DMS79 treated with DMSO at 0.1 percent for 48 hours (cell line): Measurements from ENCODE around the gene DCAF12L2.
"Not testable (repeated sequence)": the region's sequence is repeated elsewhere in the genome, so short reads cannot be mapped to it uniquely, and the experiment has no call there.

ENCODE experiments used
- DNase-seq: peaks from one replicate; lab custom pipeline; 2025; lab: John Stamatoyannopoulos, UW

DCAF12L2 gene

GRCh38 chrX:126165721-126166461 is at the start of gene DCAF12L2:
DCAF12L2 (minus strand) TSS chrX:126166289; CDS start chrX:126165924, 365 bp downstream.
- DNase-seq = no peak

GRCh38 chrX:126190888-126191287 is 24.8 kb upstream of the DCAF12L2 start:
- not testable (repeated sequence) for DNase-seq

GRCh38 chrX:126177133-126177840 is 11.2 kb upstream of the DCAF12L2 start:
- no peak for DNase-seq

GRCh38 chrX:126170720-126171119 is 4.6 kb upstream of the DCAF12L2 start:
- no peak for DNase-seq

- no peak for DNase-seq
Measured at GRCh38 chrX:126167560-126167959, 1.5 kb upstream of the DCAF12L2 start.

- DNase-seq = no peak
Measured at GRCh38 chrX:126165401-126165720, 728 bp downstream of the DCAF12L2 start.

- no peak for DNase-seq
Measured at GRCh38 chrX:126164689-126165400, 1.2 kb downstream of the DCAF12L2 start.

- no peak for DNase-seq
Measured at GRCh38 chrX:126164226-126164625, 1.9 kb downstream of the DCAF12L2 start.

GRCh38 chrX:126141014-126141413 is 25.1 kb downstream of the DCAF12L2 start:
- no peak for DNase-seq

- DNase-seq = no peak
Measured at GRCh38 chrX:126137899-126138298, 28.2 kb downstream of the DCAF12L2 start.

- no peak for DNase-seq
Measured at GRCh38 chrX:126124721-126125120, 41.4 kb downstream of the DCAF12L2 start.
